Measurements from ENCODE around the gene SRPRB. TPM values are rescaled to one million over a fixed set of nuclear protein-coding genes. Genes with fewer than 3 reads are reported as not detected.

Gene SRPRB
- total RNA-seq, 1 experiment from 2014 or later: 54.8 TPM

- no peak overlapping the region for H3K23ac ChIP-seq (ENCODE audit: insufficient read length, low read depth, low read length)
- Mint-ChIP-seq H3K36me3 (ENCODE audit: insufficient read depth in 1 of 3, low read depth in 3 of 3) (peaks cover 0 to 2% (median 0%) of the 10 kb centered on the region in 3 experiments; a peak in 1 of 7 replicates), H3K9me3 (no peaks in the 10 kb centered on the region), H3K27me3 (ENCODE audit: low read depth) (no peaks in the 10 kb centered on the region; the same call in 1 of the 2 replicates), H3K4me3 (no peak overlapping the region), H3K4me1 (peaks cover 16 to 21% of the 10 kb centered on the region in 2 experiments), H3K27ac (no peak overlapping the region)
- H3K9me3 ChIP-seq (ENCODE audit: control insufficient read depth, low read depth, low read length): no peaks in the 10 kb centered on the region
- H3K56ac ChIP-seq (ENCODE audit: insufficient read length, low read depth, low read length): no peak overlapping the region
- H4K20me1 ChIP-seq (ENCODE audit: control insufficient read depth, insufficient read depth, insufficient read length): no peaks in the 10 kb centered on the region
- H4K91ac ChIP-seq (ENCODE audit: insufficient read length, low read depth, low read length): no peak overlapping the region
- H2BK20ac ChIP-seq (ENCODE audit: low read depth, low read length, poor library complexity, severe bottlenecking): no peak overlapping the region
- no peaks in the 10 kb centered on the region for H3K79me1 ChIP-seq (ENCODE audit: insufficient read depth, low read depth, low read length, poor library complexity, severe bottlenecking)
- H3K27ac ChIP-seq (ENCODE audit: insufficient read length, low read depth, low read length): no peak overlapping the region
- H3K4ac ChIP-seq (ENCODE audit: low read depth, low read length): no peak overlapping the region
- no peak overlapping the region for H3K14ac ChIP-seq (ENCODE audit: insufficient read depth, low read length)
- H3K9ac ChIP-seq (ENCODE audit: extremely low read depth, insufficient read length, low read length): no peak overlapping the region
- no peak overlapping the region for H3T11ph ChIP-seq (ENCODE audit: low read length)
- no peak overlapping the region for H2BK120ac ChIP-seq (ENCODE audit: low read depth, low read length, poor library complexity, severe bottlenecking)
- no peaks in the 10 kb centered on the region for H3K27me3 ChIP-seq (ENCODE audit: insufficient read depth, low read length)
- H2BK5ac ChIP-seq (ENCODE audit: insufficient read length, low read length): no peak overlapping the region
- H2BK15ac ChIP-seq (ENCODE audit: low read depth, low read length): no peak overlapping the region
- H2BK12ac ChIP-seq (ENCODE audit: insufficient read length, low read depth, low read length): no peak overlapping the region
- no peaks in the 10 kb centered on the region for H3K79me2 ChIP-seq (ENCODE audit: insufficient read depth, low read length)
- no peaks in the 10 kb centered on the region for H3K4me1 ChIP-seq (ENCODE audit: insufficient read depth, low read length)
- no peak for DNase-seq
- no peak for TF ChIP-seq CTCF (conservative IDR thresholded peaks at IDR 0.05)
- no peak overlapping the region for H2AK5ac ChIP-seq (ENCODE audit: insufficient read length, low read length)
- no peak overlapping the region for H4K5ac ChIP-seq (ENCODE audit: insufficient read length, low read depth, low read length)
- H3K18ac ChIP-seq (ENCODE audit: insufficient read length, low read depth, low read length): no peak overlapping the region
- no peak overlapping the region for H3K4me2 ChIP-seq (ENCODE audit: insufficient read depth, insufficient read length, low read length)
- no peak overlapping the region for H4K8ac ChIP-seq (replicated peaks; ENCODE audit: insufficient read length, low read depth, low read length)
- no peaks in the 10 kb centered on the region for H3K23me2 ChIP-seq (ENCODE audit: insufficient read length, low read depth, low read length, poor library complexity, severe bottlenecking)
- H2AFZ ChIP-seq (ENCODE audit: low read length): no peak overlapping the region
Measured at GRCh38 chr3:133870822-133871221, 65.2 kb downstream of the SRPRB start.

Other genes starting within 250 kb of the SRPRB start
- 167 and 173 TPM in 2 replicates for gene CDV3, start 232.1 kb upstream of the SRPRB start, total RNA-seq (2021)
- gene TOPBP1, start 143.9 kb upstream of the SRPRB start, total RNA-seq (2021): 47.4 and 51.5 TPM in 2 replicates
- gene TF, start 59.4 kb upstream of the SRPRB start, total RNA-seq (2021): 0.09 and 0.18 TPM in 2 replicates
- 12.3 and 14.8 TPM in 2 replicates for gene RAB6B, start 90.1 kb downstream of the SRPRB start, total RNA-seq (2021)
- 0.68 and 0.98 TPM in 2 replicates for gene SLCO2A1, start 224.1 kb downstream of the SRPRB start, total RNA-seq (2021)